Ovary (tissue), 3 donors: ENCODE results near the gene CDC42BPA.

Experiments used
- POLR2A ChIP-seq: fragments of 450-650 bp; IDR thresholded peaks from one replicate; pipeline ENCODE4 v1.6.1; 2017; ENCODE audit warnings: antibody characterized with exemption, mild to moderate bottlenecking, moderate library complexity
- TF ChIP-seq, protein P1 (sequence below), 3 donors: fragments of 450-650 bp in 2 of 3; fragments of 200-600 bp in 1 of 3; IDR thresholded peaks; one replicate each; pipeline versions ENCODE4 v1.5.1 to v1.8.0; 2016 to 2022; ENCODE audit warnings: antibody characterized with exemption in 3 of 3, mild to moderate bottlenecking in 1 of 3
- donor health status: DM: no; HTN: no; CAD: no.

DNA sequence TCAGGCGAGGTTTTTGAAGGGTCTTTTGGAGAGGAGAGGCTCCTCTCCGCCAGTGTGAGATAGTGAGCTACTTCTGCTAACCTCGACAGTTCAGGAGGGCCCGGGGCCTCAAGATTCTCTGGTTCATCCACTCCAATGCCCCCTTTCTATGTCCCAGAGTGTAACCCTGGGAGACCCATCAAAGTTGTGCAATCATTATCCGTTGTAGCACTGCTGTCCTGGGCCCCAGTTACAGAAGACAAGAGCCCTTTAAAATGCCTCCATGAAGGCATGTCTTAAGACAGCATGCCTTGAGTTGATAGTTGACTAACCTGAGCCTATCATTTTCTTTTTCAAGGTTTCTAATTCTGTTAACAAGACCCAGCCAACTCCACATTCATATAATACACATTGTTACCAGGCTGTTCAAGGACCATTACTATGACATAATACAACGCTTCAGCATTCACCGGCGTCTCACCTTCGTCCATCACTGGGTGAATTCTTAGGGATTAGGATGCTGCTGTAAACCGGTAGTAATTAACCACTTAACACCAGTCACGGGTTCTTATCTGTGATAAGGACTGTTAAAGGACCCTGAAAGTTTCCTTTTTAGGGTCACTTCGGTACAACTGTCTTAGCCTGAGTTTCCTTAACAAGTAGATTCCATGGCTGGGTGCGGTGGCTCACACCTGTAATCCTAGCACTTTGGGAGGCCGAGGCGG, 37.4 kb upstream of the CDC42BPA start:
- TF ChIP-seq, protein P1, sequence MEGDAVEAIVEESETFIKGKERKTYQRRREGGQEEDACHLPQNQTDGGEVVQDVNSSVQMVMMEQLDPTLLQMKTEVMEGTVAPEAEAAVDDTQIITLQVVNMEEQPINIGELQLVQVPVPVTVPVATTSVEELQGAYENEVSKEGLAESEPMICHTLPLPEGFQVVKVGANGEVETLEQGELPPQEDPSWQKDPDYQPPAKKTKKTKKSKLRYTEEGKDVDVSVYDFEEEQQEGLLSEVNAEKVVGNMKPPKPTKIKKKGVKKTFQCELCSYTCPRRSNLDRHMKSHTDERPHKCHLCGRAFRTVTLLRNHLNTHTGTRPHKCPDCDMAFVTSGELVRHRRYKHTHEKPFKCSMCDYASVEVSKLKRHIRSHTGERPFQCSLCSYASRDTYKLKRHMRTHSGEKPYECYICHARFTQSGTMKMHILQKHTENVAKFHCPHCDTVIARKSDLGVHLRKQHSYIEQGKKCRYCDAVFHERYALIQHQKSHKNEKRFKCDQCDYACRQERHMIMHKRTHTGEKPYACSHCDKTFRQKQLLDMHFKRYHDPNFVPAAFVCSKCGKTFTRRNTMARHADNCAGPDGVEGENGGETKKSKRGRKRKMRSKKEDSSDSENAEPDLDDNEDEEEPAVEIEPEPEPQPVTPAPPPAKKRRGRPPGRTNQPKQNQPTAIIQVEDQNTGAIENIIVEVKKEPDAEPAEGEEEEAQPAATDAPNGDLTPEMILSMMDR (IDR thresholded peaks at IDR 0.05): no peak
- no peak for TF ChIP-seq POLR2A
